Measurements from ENCODE around the gene RPRD1B. TPM values are rescaled to one million over a fixed set of nuclear protein-coding genes. Genes with fewer than 3 reads are reported as not detected.

Gene RPRD1B
- polyA plus RNA-seq, 1 of the 3 experiments (the other 2 are of a cell fraction) = 11.8 TPM

- Histone ChIP-seq H3K27ac (ENCODE audit: low read depth in 2 of 2, low read length in 1 of 2) (peak overlapping the region in 1 of 2 experiments; percentile 96; a peak in 2 of 4 replicates), H3K36me3 (replicated peaks in 1 of 2; ENCODE audit: control insufficient read depth in 1 of 2, insufficient read depth in 2 of 2, low read length in 1 of 2) (peaks cover 81 to 91% of the 10 kb centered on the region in 2 experiments), H3K4me2 (no peak overlapping the region), H3F3A (replicated peaks; ENCODE audit: insufficient read depth) (peaks cover under 1% of the 10 kb centered on the region), H3K27me3 (ENCODE audit: insufficient read depth) (no peaks in the 10 kb centered on the region), H3K9me2 (no peaks in the 10 kb centered on the region), H2AFZ (ENCODE audit: low read depth) (no peak overlapping the region), H3K9ac (no peak overlapping the region), H3K9me3 (no peaks in the 10 kb centered on the region), H3K4me3 (ENCODE audit: low read depth in 2 of 2, low read length in 1 of 2) (no peak overlapping the region), H3K79me2 (ENCODE audit: insufficient read depth) (no peaks in the 10 kb centered on the region), H3K4me1 (ENCODE audit: control insufficient read depth in 1 of 2, insufficient read depth in 2 of 2, low read depth in 1 of 2, low read length in 1 of 2) (peaks cover 0 to 20% of the 10 kb centered on the region in 2 experiments; a peak in 2 of 4 replicates), H4K20me1 (ENCODE audit: insufficient read depth) (no peaks in the 10 kb centered on the region)
- DNase-seq = no peak
- POLR2A ChIA-PET = interaction anchor here (0.6 kb wide), 1 partner anchor 42 kb away, joined by 3 read pairs; no protein-coding TSS in a partner anchor
- TF ChIP-seq FOXJ3 (CRISPR knock-in tag; IDR thresholded peaks at IDR 0.05) = 0 out of 2 replicates have a peak, but pooled peaks have one; percentile 6
- TF ChIP-seq ELF1 (IDR thresholded peaks at IDR 0.05) = no peak
- CTCF ChIA-PET = interaction anchor here (0.6 to 32.1 kb wide), 18 partner anchors 9 to 503 kb away, joined by 3 to 725 read pairs (median 4); partner anchors contain the start of gene TGM2
- WGBS (ENCODE audit: low lambda C conversion rate) = 82% methylated on average over 9 of the region's 9 CpGs
These were observed 33.6 kb downstream of the RPRD1B start for GRCh38 chr20:38066969-38067716.

GRCh38 chr20:38067717-38068365 is 34.3 kb downstream of the RPRD1B start:
- POLR2A ChIA-PET = interaction anchor here (0.6 kb wide), 2 partner anchors 41 to 380 kb away, joined by 3 read pairs; no protein-coding TSS in a partner anchor
- H4K20me1 ChIP-seq (ENCODE audit: insufficient read depth) = no peaks in the 10 kb centered on the region
- H3K4me3 ChIP-seq (ENCODE audit: low read depth in 2 of 2, low read length in 1 of 2) = no peak overlapping the region
- H3F3A ChIP-seq (replicated peaks; ENCODE audit: insufficient read depth) = peaks cover 8% of the 10 kb centered on the region
- peaks cover 83 to 94% of the 10 kb centered on the region in 2 experiments for H3K36me3 ChIP-seq (replicated peaks in 1 of 2; ENCODE audit: control insufficient read depth in 1 of 2, insufficient read depth in 2 of 2, low read length in 1 of 2)
- no peak overlapping the region for H2AFZ ChIP-seq (ENCODE audit: low read depth)
- no peak overlapping the region for H3K9ac ChIP-seq
- peaks cover 2 to 20% of the 10 kb centered on the region in 2 experiments; a peak in 2 of 4 replicates for H3K4me1 ChIP-seq (ENCODE audit: control insufficient read depth in 1 of 2, insufficient read depth in 2 of 2, low read depth in 1 of 2, low read length in 1 of 2)
- WGBS (ENCODE audit: low lambda C conversion rate) = 81% methylated on average over 15 of the region's 15 CpGs
- DNase-seq = peak; percentile 70
- no peak overlapping the region for H3K4me2 ChIP-seq
- no peaks in the 10 kb centered on the region for H3K9me2 ChIP-seq
- H3K9me3 ChIP-seq = no peaks in the 10 kb centered on the region
- H3K27me3 ChIP-seq (ENCODE audit: insufficient read depth) = no peaks in the 10 kb centered on the region
- CTCF ChIA-PET = interaction anchor here (0.7 to 32.1 kb wide), 19 partner anchors 8 to 503 kb away, joined by 3 to 725 read pairs (median 4); partner anchors contain the start of gene TGM2
- peak overlapping the region in 1 of 2 experiments; percentile 96; a peak in 2 of 4 replicates for H3K27ac ChIP-seq (ENCODE audit: low read depth in 2 of 2, low read length in 1 of 2)
- no peaks in the 10 kb centered on the region for H3K79me2 ChIP-seq (ENCODE audit: insufficient read depth)
- TF ChIP-seq NFIC (IDR thresholded peaks at IDR 0.05; ENCODE audit: borderline replicate concordance) (no peak), SMC3 (IDR thresholded peaks at IDR 0.05; ENCODE audit: low read depth, low read length) (no peak; the same call in 1 of the 2 replicates), SIN3A (IDR thresholded peaks at IDR 0.05; ENCODE audit: borderline replicate concordance, low read depth, low read length) (no peak), FOSL2 (IDR thresholded peaks at IDR 0.05; ENCODE audit: borderline replicate concordance, low read depth) (no peak), TAF1 (IDR thresholded peaks at IDR 0.05; ENCODE audit: borderline replicate concordance, low read depth, low read length) (no peak), GABPA (IDR thresholded peaks at IDR 0.05; ENCODE audit: low read depth) (no peak), POLR2AphosphoS5 (IDR thresholded peaks at IDR 0.05; ENCODE audit: low read depth, low read length) (no peak), NRF1 (IDR thresholded peaks at IDR 0.05; ENCODE audit: low read depth, low read length) (no peak), CHD2 (IDR thresholded peaks at IDR 0.05; ENCODE audit: low read length, partially characterized antibody) (peak; percentile 85), FOXM1 (IDR thresholded peaks at IDR 0.05; ENCODE audit: low read depth) (no peak), CTCF (IDR thresholded peaks at IDR 0.05) (no peak), RAD21 (IDR thresholded peaks at IDR 0.05; ENCODE audit: low read length) (no peak)
- TF ChIP-seq, protein P1, sequence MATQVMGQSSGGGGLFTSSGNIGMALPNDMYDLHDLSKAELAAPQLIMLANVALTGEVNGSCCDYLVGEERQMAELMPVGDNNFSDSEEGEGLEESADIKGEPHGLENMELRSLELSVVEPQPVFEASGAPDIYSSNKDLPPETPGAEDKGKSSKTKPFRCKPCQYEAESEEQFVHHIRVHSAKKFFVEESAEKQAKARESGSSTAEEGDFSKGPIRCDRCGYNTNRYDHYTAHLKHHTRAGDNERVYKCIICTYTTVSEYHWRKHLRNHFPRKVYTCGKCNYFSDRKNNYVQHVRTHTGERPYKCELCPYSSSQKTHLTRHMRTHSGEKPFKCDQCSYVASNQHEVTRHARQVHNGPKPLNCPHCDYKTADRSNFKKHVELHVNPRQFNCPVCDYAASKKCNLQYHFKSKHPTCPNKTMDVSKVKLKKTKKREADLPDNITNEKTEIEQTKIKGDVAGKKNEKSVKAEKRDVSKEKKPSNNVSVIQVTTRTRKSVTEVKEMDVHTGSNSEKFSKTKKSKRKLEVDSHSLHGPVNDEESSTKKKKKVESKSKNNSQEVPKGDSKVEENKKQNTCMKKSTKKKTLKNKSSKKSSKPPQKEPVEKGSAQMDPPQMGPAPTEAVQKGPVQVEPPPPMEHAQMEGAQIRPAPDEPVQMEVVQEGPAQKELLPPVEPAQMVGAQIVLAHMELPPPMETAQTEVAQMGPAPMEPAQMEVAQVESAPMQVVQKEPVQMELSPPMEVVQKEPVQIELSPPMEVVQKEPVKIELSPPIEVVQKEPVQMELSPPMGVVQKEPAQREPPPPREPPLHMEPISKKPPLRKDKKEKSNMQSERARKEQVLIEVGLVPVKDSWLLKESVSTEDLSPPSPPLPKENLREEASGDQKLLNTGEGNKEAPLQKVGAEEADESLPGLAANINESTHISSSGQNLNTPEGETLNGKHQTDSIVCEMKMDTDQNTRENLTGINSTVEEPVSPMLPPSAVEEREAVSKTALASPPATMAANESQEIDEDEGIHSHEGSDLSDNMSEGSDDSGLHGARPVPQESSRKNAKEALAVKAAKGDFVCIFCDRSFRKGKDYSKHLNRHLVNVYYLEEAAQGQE (IDR thresholded peaks at IDR 0.05; ENCODE audit: low read depth, low read length) = no peak
- TF ChIP-seq, protein P2, sequence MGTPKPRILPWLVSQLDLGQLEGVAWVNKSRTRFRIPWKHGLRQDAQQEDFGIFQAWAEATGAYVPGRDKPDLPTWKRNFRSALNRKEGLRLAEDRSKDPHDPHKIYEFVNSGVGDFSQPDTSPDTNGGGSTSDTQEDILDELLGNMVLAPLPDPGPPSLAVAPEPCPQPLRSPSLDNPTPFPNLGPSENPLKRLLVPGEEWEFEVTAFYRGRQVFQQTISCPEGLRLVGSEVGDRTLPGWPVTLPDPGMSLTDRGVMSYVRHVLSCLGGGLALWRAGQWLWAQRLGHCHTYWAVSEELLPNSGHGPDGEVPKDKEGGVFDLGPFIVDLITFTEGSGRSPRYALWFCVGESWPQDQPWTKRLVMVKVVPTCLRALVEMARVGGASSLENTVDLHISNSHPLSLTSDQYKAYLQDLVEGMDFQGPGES (IDR thresholded peaks at IDR 0.05; ENCODE audit: low read depth, low read length) = no peak
- TF ChIP-seq, protein P3, sequence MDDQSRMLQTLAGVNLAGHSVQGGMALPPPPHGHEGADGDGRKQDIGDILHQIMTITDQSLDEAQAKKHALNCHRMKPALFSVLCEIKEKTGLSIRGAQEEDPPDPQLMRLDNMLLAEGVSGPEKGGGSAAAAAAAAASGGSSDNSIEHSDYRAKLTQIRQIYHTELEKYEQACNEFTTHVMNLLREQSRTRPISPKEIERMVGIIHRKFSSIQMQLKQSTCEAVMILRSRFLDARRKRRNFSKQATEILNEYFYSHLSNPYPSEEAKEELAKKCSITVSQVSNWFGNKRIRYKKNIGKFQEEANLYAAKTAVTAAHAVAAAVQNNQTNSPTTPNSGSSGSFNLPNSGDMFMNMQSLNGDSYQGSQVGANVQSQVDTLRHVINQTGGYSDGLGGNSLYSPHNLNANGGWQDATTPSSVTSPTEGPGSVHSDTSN (IDR thresholded peaks at IDR 0.05) = no peak
